Choroid plexus epithelial cell (primary cell): ENCODE measurements around the gene CACFD1.

Experiments
- DNase-seq: peaks from one replicate; pipeline ENCODE4 v3.0.0-alpha.2; 2010; ENCODE audit warnings: low read depth
- H3K4me3 ChIP-seq: 2 replicates; pipeline ENCODE4 v1.5.1; 2011; ENCODE audit warnings: low read depth, mild to moderate bottlenecking, control low read depth, low read length, moderate library complexity
- CTCF ChIP-seq: conservative IDR thresholded peaks from 2 replicates; pipeline ENCODE4 v1.5.1; 2011; ENCODE audit warnings: low read depth, mild to moderate bottlenecking, control low read depth, inconsistent platforms, low read length, moderate library complexity

The CACFD1 gene

GRCh38 chr9:133459476-133460404 is at the start of gene CACFD1:
Gene CACFD1, plus strand, starts transcription at chr9:133459978. Its CDS starts 89 bp downstream, at chr9:133460067.
- DNase-seq = peak; percentile 93
- TF ChIP-seq CTCF = no peak
- peak within 1 kb of the TSS; percentile 94 for H3K4me3 ChIP-seq

- TF ChIP-seq CTCF = no peak
- DNase-seq = no peak
- no peak overlapping the region for H3K4me3 ChIP-seq
Measured at GRCh38 chr9:133415170-133415569, 44.6 kb upstream of the CACFD1 start.

DNA sequence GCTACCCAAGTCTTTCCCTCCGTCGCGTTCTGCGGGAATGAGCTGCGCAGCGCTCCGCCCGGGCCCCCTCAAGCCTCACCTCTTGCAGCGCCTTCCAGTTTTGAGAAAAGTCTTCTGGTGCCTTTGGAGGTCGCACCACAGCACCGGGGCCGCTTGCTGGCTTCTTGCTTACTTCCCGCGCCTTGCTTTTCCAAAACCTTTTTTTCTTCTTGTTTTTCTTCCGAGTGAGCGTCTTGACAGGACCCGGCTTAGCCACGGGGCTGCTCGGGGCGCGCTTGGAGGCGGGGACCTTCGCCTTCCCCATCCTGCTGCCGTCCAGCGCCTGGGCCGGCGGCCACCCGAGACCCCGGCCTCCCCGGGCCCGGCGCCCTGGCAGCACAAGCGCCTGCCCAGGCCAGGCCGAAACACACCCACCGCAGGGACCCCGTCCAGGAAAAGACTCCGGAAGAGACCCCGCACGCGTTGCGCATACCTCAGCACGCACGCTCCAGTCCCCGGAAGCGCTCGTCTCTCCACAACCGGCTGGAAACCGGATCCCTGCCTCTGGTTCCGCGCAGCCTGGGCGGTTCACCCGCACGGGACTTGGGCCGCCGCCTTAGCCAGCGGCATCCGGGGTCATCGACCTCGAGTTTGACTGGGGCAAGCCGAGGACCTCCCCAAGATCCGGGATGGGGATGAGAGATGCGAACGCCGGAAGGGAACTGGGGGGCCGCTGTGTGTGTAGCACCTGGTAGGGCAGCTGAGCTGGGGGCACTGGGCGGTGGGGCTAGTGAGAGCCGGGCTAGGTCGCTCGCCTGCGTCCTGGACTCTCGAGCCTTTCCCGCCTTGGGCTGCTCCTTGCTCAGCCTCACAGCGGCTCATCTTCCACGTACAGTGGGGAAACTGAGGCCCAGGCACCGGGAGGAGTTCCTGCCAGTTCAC is 42.0 kb upstream of the CACFD1 start, which contains the start of gene REXO4:
Gene REXO4 (minus strand): TSS at position 470 of the 921 bp plus-strand sequence. CDS start 166 bp downstream, at position 304.
- peak; percentile 88 for DNase-seq
- H3K4me3 ChIP-seq = peak within 1 kb of the TSS; percentile 79
- no peak for TF ChIP-seq CTCF

- TF ChIP-seq CTCF = no peak
- no peak overlapping the region for H3K4me3 ChIP-seq
- DNase-seq = no peak
Measured at GRCh38 chr9:133419005-133419404, 40.8 kb upstream of the CACFD1 start.

GRCh38 chr9:133420392-133420827 is 39.4 kb upstream of the CACFD1 start:
- TF ChIP-seq CTCF = no peak
- DNase-seq = no peak
- H3K4me3 ChIP-seq = no peak overlapping the region

- no peak within 1 kb of the TSS for H3K4me3 ChIP-seq
- TF ChIP-seq CTCF = peak; percentile 31
- DNase-seq = peak; percentile 21
Measured at GRCh38 chr9:133421615-133422542, 37.9 kb upstream of the CACFD1 start, which contains the start of gene ADAMTS13. Gene ADAMTS13, plus strand, starts transcription at chr9:133422367. Its CDS starts 77 bp downstream, at chr9:133422444.
